ACHN (cell line): ENCODE results near the gene FAM167B.
"Not testable (repeated sequence)": the region's sequence is repeated elsewhere in the genome, so short reads cannot be mapped to it uniquely, and the experiment has no call there.

Experiments used
- DNase-seq: peaks from one replicate; pipeline ENCODE4 v3.0.0-alpha.2; 2015
- in situ Hi-C: cut with HindIII; loops from 2 replicates; pipeline ENCODE4 v1.10.0; 2017; ENCODE audit warnings: low sequenced_read_pairs, low pct_ligation_motif_present, low pct_unique_long_range_greater_than_20kb

The FAM167B gene

GRCh38 chr1:32250893-32251716 is 4.1 kb downstream of the FAM167B start, which contains the start of gene LCK:
Gene LCK (plus strand): TSS chr1:32251265. CDS start chr1:32274330, 23,065 bp downstream.
- DNase-seq, result no peak
- in situ Hi-C loops, result no loop called here

DNA sequence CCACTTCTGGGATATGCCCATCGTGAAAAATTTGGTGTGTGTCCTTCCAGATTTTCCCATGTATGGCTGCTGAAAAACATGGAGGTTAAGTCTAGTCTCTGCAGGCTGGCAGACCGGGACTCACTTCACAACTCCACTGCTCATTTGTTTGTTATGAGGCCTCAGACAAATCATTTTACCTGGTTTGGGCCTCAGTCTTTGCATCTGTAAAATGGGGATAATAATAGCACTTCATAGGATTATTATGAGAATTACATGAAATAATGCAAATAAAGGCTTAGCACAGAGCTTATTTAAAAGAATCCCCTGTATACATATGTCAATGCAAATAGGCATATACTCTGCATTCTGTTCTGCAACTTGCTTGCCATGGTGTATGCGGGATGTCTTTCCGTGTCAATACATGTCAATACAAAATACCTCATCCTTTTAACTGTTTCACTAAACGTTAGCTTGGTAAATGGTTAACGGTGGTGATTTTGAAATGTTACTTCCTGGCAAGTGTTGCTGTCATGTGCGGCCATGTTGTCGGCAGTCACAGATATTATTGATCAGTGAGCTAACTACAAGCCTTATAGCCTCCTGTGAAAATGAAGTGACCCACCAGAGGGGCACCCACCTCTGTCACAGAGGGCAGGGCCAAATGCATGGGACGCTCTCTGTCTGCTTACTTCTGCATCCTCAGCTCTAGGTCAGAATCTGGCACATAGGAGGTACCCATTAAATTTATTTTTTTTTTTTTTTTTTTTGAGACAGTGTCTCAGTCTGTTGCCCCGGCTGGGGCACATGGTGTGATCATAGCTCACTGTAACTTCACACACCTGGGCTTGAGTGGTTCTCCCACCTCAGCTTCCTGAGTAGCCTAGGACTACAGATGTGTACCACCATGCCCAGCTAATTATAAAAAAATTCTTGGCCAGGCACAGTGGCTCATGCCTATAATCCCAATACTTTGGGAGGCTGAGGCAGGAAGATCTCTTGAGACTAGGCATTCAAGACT is 8.3 kb downstream of the FAM167B start:
- in situ Hi-C loops, result no loop called here
- DNase-seq, result no peak

DNA sequence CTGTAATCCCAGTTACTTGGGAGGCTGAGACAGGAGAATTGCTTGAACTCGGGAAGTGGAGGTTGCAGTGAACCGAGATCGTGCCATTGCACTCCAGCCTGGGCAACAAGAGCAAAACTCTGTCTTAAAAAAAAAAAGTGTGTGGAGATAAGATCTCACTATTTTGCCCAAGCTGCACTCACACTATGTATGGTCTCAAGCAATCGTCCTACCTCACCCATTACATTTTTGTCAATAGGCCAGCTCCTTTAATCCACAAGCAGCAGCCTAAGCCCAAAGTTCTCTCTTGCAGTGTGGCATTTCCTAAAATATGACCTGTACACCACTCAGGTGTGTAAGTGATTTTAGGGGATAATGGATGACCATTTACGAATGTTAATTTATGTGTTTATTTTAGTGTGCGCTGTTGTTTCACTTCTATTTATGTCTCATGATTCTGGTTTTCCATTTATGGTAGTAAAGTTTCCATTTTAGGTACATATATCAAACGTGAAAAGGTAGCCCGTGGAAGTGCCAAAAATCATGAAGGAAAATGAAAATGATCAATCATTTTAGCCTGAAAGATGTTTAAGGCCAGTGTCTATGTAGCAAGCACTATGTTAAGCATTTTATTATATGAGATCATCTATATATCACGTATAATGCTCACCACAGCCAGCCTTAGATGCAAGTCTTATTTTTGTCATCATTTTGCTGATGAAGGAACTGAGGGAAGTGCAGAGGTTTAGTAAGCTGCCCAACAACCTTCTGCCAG is 9.6 kb downstream of the FAM167B start:
- in situ Hi-C loops, result no loop called here
- DNase-seq, result no peak

GRCh38 chr1:32257227-32257508 is 10.1 kb downstream of the FAM167B start:
- DNase-seq, result no peak
- in situ Hi-C loops, result no loop called here

DNA sequence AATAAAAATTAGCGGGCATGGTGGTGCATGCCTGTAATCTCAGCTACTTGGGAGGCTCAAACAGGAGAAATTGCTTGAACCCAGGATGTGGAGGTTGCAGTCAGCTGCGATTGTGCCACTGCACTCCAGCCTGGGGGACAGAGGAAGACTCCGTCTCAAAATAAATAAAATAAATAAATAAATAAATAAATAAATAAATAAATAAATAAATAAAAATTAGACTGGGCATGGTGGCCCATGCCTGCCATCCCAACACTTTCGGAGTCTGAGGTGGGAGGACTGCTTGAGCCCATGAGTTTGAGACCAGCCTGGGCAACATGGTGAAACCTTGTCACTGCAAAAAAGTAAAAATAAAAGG is 16.2 kb downstream of the FAM167B start:
- in situ Hi-C loops, DNase-seq: not testable (repeated sequence)

GRCh38 chr1:32263744-32264143 is 16.7 kb downstream of the FAM167B start:
- no peak for DNase-seq
- in situ Hi-C loops, result no loop called here

- no peak for DNase-seq
- in situ Hi-C loops, result no loop called here
Observed at GRCh38 chr1:32265846-32266245, 18.8 kb downstream of the FAM167B start.

GRCh38 chr1:32266921-32267591 is 20.0 kb downstream of the FAM167B start:
- in situ Hi-C loops, result no loop called here
- no peak for DNase-seq

- in situ Hi-C loops, result no loop called here
- DNase-seq, result no peak
Observed at GRCh38 chr1:32269744-32270143, 22.7 kb downstream of the FAM167B start.

DNA sequence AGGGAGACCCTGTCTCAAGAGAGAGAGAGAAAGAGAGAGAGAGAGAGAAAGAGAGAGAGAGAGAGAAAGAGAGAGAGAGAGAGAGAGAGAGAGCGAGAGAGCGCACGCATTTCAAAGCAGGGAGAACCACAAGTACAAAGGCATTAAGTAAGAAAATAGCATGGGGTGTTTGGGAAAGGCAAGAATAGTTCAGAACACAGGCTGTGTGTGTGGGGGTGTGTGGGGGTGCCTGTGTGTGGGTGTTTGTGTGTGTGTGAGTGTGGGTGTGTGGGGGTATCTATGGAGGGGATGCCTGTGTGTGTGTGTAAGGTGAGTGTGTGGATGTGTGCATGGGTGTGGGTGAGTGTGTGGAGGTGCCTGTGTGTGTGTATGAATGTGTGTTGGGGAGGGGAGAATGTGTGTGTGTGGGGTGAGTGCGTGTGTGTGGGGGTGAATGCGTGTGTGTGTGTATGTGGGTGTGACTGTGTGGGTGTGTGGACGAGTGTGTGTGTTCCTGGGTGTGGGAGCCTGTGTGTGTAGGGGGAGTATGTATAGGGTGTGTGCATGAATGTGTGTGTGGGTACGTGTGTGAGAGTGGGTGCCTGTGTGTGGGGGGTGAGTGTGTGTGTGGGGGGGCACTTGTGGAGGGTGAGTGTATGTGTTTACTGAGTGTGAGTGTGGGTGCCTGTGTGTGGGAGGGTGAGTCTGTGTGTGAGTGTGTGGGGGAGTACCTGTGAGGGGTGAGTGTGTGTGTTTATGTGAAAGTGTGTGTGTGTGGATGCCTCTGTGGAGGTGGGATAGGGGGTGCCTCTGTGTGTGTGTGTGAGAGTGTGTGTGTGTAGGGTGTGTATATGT is 25.8 kb downstream of the FAM167B start:
- DNase-seq, result no peak
- in situ Hi-C loops, result no loop called here

DNA sequence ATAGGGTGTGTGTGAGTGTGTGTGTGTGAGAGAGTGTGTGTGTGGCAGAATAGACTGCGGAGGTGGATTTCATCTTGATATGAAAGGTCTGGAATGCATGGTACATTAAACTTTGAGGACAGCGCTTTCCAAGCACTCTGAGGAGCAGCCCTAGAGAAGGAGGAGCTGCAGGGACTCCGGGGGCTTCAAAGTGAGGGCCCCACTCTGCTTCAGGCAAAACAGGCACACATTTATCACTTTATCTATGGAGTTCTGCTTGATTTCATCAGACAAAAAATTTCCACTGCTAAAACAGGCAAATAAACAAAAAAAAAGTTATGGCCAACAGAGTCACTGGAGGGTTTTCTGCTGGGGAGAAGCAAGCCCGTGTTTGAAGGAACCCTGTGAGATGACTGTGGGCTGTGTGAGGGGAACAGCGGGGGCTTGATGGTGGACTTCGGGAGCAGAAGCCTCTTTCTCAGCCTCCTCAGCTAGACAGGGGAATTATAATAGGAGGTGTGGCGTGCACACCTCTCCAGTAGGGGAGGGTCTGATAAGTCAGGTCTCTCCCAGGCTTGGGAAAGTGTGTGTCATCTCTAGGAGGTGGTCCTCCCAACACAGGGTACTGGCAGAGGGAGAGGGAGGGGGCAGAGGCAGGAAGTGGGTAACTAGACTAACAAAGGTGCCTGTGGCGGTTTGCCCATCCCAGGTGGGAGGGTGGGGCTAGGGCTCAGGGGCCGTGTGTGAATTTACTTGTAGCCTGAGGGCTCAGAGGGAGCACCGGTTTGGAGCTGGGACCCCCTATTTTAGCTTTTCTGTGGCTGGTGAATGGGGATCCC is 26.6 kb downstream of the FAM167B start:
- in situ Hi-C loops, result no loop called here
- DNase-seq, result no peak

DNA sequence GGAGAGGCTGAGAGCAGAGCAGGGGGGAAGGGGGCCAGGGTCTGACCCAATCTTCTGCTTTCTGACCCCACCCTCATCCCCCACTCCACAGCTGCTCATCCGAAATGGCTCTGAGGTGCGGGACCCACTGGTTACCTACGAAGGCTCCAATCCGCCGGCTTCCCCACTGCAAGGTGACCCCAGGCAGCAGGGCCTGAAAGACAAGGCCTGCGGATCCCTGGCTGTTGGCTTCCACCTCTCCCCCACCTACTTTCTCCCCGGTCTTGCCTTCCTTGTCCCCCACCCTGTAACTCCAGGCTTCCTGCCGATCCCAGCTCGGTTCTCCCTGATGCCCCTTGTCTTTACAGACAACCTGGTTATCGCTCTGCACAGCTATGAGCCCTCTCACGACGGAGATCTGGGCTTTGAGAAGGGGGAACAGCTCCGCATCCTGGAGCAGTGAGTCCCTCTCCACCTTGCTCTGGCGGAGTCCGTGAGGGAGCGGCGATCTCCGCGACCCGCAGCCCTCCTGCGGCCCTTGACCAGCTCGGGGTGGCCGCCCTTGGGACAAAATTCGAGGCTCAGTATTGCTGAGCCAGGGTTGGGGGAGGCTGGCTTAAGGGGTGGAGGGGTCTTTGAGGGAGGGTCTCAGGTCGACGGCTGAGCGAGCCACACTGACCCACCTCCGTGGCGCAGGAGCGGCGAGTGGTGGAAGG is 27.8 kb downstream of the FAM167B start:
- DNase-seq, result no peak
- in situ Hi-C loops, result no loop called here

- in situ Hi-C loops, result no loop called here
- no peak for DNase-seq
Observed at GRCh38 chr1:32275424-32275823, 28.4 kb downstream of the FAM167B start.

- no peak for DNase-seq
- in situ Hi-C loops, result no loop called here
Observed at GRCh38 chr1:32276032-32276782, 29.2 kb downstream of the FAM167B start.

- DNase-seq, in situ Hi-C loops: not testable (repeated sequence)
Observed at GRCh38 chr1:32284777-32285176, 37.8 kb downstream of the FAM167B start.

DNA sequence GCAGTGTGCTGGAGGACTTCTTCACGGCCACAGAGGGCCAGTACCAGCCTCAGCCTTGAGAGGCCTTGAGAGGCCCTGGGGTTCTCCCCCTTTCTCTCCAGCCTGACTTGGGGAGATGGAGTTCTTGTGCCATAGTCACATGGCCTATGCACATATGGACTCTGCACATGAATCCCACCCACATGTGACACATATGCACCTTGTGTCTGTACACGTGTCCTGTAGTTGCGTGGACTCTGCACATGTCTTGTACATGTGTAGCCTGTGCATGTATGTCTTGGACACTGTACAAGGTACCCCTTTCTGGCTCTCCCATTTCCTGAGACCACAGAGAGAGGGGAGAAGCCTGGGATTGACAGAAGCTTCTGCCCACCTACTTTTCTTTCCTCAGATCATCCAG is 38.6 kb downstream of the FAM167B start:
- DNase-seq, result no peak
- in situ Hi-C loops, result no loop called here
